ENCODE results near the gene GYS1. TPM values are rescaled to one million over a fixed set of nuclear protein-coding genes. Genes with fewer than 3 reads are reported as not detected.

Gene GYS1
- total and polyA plus RNA-seq, 2 of the 8 experiments (the other 6 are each of a cell fraction or from before 2014, with no cell fraction given): 30.0 to 38.7 TPM

DNA sequence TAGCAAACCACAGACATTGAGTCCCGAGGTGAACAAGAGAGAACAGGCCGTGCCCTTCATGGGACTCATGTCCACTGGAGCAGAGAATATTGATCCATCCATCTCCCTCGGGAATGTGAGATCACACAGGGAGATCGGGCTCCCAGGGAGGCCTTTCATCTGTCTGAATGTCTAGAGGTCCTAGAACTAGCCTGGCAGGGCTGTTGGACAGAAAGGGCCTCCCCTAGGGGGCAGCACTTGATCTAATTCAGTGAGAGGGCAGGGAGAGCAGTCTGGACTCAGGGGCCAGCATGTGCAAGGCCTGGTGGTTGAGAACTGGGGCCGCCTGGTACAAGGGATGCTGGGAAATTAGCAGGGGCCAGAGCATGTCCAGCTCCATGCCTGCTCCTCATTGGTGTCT is 4.9 kb upstream of the GYS1 start (continued):
- TF ChIP-seq CTCF (IDR thresholded peaks at IDR 0.05; ENCODE audit: control extremely low read depth in 1 of 3, insufficient read depth in 1 of 3, low read depth in 1 of 3, low read length in 3 of 3): peak; percentile 69 to 83 (median 74)

All from H1 (cell line).